Neural cell (in vitro differentiated cells): ENCODE measurements around the gene IFIT2.

Experiments
- POLR2AphosphoS5 ChIP-seq: IDR thresholded peaks from 2 replicates; pipeline ENCODE4 v1.6.1; 2012
- RAD21 ChIP-seq: fragments of 450-650 bp; conservative IDR thresholded peaks from 2 replicates; pipeline ENCODE4 v1.6.1; 2014; ENCODE audit warnings: antibody characterized with exemption, mild to moderate bottlenecking, moderate library complexity
- TF ChIP-seq, protein P1 (sequence below): fragments of 450-650 bp; IDR thresholded peaks from 2 replicates; pipeline ENCODE4 v1.5.1; 2014; ENCODE audit warnings: antibody characterized with exemption, mild to moderate bottlenecking, moderate library complexity; ENCODE audit not compliant: poor library complexity, severe bottlenecking
- TF ChIP-seq, protein P2 (sequence below): IDR thresholded peaks from 2 replicates; pipeline ENCODE4 v1.6.1; 2012; ENCODE audit warnings: borderline replicate concordance

GRCh38 chr10:89330537-89331212 is 28.8 kb downstream of the IFIT2 start:
- TF ChIP-seq, protein P1, sequence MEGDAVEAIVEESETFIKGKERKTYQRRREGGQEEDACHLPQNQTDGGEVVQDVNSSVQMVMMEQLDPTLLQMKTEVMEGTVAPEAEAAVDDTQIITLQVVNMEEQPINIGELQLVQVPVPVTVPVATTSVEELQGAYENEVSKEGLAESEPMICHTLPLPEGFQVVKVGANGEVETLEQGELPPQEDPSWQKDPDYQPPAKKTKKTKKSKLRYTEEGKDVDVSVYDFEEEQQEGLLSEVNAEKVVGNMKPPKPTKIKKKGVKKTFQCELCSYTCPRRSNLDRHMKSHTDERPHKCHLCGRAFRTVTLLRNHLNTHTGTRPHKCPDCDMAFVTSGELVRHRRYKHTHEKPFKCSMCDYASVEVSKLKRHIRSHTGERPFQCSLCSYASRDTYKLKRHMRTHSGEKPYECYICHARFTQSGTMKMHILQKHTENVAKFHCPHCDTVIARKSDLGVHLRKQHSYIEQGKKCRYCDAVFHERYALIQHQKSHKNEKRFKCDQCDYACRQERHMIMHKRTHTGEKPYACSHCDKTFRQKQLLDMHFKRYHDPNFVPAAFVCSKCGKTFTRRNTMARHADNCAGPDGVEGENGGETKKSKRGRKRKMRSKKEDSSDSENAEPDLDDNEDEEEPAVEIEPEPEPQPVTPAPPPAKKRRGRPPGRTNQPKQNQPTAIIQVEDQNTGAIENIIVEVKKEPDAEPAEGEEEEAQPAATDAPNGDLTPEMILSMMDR: no peak
- TF ChIP-seq POLR2AphosphoS5 (no peak), RAD21 (no peak)
- TF ChIP-seq, protein P2, sequence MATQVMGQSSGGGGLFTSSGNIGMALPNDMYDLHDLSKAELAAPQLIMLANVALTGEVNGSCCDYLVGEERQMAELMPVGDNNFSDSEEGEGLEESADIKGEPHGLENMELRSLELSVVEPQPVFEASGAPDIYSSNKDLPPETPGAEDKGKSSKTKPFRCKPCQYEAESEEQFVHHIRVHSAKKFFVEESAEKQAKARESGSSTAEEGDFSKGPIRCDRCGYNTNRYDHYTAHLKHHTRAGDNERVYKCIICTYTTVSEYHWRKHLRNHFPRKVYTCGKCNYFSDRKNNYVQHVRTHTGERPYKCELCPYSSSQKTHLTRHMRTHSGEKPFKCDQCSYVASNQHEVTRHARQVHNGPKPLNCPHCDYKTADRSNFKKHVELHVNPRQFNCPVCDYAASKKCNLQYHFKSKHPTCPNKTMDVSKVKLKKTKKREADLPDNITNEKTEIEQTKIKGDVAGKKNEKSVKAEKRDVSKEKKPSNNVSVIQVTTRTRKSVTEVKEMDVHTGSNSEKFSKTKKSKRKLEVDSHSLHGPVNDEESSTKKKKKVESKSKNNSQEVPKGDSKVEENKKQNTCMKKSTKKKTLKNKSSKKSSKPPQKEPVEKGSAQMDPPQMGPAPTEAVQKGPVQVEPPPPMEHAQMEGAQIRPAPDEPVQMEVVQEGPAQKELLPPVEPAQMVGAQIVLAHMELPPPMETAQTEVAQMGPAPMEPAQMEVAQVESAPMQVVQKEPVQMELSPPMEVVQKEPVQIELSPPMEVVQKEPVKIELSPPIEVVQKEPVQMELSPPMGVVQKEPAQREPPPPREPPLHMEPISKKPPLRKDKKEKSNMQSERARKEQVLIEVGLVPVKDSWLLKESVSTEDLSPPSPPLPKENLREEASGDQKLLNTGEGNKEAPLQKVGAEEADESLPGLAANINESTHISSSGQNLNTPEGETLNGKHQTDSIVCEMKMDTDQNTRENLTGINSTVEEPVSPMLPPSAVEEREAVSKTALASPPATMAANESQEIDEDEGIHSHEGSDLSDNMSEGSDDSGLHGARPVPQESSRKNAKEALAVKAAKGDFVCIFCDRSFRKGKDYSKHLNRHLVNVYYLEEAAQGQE: no peak
